Activated naive CD4-positive, alpha-beta T cell treated with anti-CD3 and anti-CD28 coated beads, Interleukin-2, amount 50 U/mL, for 72 hours (primary cell): ENCODE data around the gene ENPP4. TPM values are rescaled to one million over a fixed set of nuclear protein-coding genes. Genes with fewer than 3 reads are reported as not detected.
"Not testable (repeated sequence)": the region's sequence is repeated elsewhere in the genome, so short reads cannot be mapped to it uniquely, and the experiment has no call there.

ENCODE experiments used
- ATAC-seq, 2 donors: fragments of 150-1000 bp; cut with Tn5 transposase; 2 replicates each; pipeline ENCODE4 v1.10.0; 2021; ENCODE audit warnings: mild to moderate bottlenecking in 2 of 2, moderate library complexity in 2 of 2
- DNase-seq, 2 donors: peaks; one replicate each; pipeline ENCODE4 v3.0.0; 2021 to 2022; ENCODE audit warnings: low spot score in 2 of 2
- H3K27ac Mint-ChIP-seq, 2 donors: one replicate each; pipeline ENCODE4 v1.8.0; 2022; ENCODE audit warnings: mild to moderate bottlenecking in 2 of 2, mixed read lengths in 2 of 2
- H3K36me3 Mint-ChIP-seq, 2 donors: one replicate each; pipeline ENCODE4 v1.8.0; 2022; ENCODE audit warnings: mixed read lengths in 2 of 2
- H3K9me3 Mint-ChIP-seq, 2 donors: one replicate each; pipeline ENCODE4 v1.8.0; 2022; ENCODE audit warnings: mixed read lengths in 2 of 2
- total RNA-seq, 2 donors: library from RNA; stranded (reverse); gene quantifications; one replicate each; pipeline ENCODE4 v1.2.3, GENCODE V29; 2022

ENPP4 gene, protein sequence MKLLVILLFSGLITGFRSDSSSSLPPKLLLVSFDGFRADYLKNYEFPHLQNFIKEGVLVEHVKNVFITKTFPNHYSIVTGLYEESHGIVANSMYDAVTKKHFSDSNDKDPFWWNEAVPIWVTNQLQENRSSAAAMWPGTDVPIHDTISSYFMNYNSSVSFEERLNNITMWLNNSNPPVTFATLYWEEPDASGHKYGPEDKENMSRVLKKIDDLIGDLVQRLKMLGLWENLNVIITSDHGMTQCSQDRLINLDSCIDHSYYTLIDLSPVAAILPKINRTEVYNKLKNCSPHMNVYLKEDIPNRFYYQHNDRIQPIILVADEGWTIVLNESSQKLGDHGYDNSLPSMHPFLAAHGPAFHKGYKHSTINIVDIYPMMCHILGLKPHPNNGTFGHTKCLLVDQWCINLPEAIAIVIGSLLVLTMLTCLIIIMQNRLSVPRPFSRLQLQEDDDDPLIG
- total RNA-seq, result 10 to 100 TPM in 1 of 2 donors, 1 to 10 TPM in 1; 6.3 to 12.5 TPM

DNA sequence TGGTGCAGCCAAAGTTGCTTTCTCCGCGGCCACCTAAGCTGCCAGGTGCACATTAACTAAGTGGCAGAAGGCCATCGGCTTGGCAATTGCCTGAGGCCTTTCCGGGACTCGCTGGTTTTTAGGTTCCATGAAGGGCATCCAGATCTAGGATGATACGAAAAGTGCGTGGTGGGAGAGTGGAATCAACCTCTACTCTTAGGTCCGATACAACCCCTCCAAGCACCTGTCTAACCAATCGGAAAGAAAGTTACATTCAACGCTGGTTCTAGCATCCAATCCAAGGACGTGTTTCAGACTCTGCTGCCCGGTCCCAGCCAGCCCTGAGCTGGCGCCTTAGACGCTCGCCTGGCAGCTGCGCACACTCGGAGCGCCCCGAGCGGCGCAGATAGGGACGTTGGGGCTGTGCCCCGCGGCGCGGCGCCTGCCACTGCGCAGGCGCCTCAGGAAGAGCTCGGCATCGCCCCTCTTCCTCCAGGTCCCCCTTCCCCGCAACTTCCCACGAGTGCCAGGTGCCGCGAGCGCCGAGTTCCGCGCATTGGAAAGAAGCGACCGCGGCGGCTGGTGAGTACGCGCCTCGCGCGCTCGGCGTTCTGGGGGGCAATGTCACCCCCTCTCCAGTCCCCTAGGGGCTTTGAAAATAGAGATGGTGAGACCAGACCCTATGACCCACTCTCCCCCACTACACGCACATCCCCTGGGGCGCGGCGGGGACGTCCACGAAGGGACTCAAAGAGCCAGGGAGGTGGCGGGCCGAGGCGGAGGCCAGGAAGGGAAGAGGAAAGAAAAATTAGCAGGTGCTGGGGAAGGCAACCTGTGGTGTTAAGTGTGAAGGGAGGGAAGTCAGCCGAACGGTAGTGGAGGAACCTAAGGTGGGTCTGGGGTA, at the start of gene ENPP4:
TSS of gene ENPP4 (plus strand) at position 361 of the 883 bp plus-strand sequence. CDS start 9,595 bp downstream, outside the sequence.
- Mint-ChIP-seq H3K9me3 (no peaks in the 10 kb centered on the region), H3K36me3 (peaks cover 4 to 6% of the 10 kb centered on the region in 2 donors), H3K27ac (peak within 1 kb of the TSS; percentile 90 to 95)
- DNase-seq (peak; percentile 91 to 95), ATAC-seq (peak; percentile 99 to 100)

DNA sequence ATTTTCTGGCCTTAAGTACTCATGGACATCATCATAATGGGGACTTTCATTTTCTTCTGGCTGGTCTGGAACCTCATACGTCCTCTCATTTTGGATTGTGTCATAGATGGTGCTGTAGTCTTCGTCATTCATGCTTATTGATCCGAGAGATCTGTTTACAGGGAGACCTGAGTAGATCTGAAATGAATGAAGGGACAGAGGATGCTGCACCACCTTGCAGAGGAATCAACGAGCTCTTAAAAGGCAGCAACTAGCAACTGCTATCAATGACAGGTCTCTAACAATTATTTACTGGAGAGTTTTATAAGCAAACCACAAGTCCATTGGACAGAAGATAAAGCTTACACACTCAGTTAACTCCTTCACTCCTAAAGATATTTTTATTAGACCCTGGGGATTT, 49.7 kb upstream of the ENPP4 start:
- H3K36me3 Mint-ChIP-seq, result no peaks in the 10 kb centered on the region
- H3K9me3 Mint-ChIP-seq, result no peaks in the 10 kb centered on the region
- no peak for ATAC-seq
- no peak for DNase-seq
- no peak overlapping the region for H3K27ac Mint-ChIP-seq

DNA sequence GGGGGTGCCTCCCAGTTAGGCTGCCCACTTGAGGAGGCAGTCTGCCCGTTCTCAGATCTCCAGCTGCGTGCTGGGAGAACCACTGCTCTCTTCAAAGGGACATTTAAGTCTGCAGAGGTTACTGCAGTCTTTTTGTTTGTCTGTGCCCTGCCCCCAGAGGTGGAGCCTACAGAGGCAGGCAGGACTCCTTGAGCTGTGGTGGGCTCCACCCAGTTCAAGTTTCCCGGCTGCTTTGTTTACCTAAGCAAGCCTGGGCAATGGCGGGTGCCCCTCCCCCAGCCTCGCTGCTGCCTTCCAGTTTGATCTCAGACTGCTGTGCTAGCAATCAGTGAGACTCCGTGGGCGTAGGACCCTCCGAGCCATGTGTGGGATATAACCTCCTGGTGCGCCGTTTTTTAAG, 44.1 kb upstream of the ENPP4 start:
- ATAC-seq, H3K27ac Mint-ChIP-seq, H3K9me3 Mint-ChIP-seq, H3K36me3 Mint-ChIP-seq, DNase-seq: not testable (repeated sequence)

DNA sequence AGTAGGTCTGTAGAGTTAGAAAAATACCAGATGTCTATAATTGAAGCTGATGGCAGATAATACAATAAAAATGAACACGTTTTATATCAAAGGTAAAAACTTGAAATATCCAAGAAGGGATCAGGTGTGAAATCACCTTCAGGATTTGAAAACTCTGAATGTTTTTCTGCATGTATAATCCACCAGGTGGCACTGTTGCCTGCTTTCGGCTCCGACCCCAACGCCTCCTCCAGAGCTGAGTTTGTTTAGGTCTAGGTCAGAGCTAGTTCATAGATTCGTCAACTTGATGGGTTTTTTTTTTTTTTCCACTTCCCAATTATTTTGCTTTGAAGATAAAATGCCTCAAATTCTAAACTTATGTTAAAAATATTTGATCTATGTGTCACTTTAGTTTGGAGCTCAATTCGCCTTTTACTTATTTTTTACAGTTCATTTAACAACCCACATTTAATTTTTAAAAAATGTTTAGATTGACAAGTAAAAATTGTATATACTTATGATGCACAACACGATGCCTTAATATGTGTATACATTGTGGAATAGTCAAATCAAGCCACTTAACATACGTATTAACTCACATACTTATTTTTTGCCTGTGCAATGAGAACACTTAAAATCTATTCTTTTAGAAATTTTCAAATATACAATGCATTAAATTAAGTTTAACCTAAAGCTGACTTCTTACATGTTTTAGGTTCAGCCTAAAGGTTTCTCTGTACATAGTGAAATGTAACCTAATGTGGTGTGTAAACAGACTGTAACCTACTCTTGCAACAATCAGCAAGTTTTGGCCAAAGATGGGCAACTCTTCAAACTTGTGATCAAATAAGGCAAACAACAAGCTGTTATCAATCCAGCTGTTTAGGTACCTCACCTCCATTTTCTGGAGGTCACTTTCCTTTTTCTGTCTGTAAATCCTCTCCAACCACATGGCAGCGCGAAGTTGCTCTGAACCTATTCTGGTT, 39.4 kb upstream of the ENPP4 start:
- peak; percentile 56 to 63 for ATAC-seq
- DNase-seq, result peak in 1 of 2 donors; percentile 48
- no peak overlapping the region for H3K27ac Mint-ChIP-seq
- peaks cover 7 to 8% of the 10 kb centered on the region in 2 donors for H3K9me3 Mint-ChIP-seq
- H3K36me3 Mint-ChIP-seq, result peaks cover 9 to 11% of the 10 kb centered on the region in 2 donors

DNA sequence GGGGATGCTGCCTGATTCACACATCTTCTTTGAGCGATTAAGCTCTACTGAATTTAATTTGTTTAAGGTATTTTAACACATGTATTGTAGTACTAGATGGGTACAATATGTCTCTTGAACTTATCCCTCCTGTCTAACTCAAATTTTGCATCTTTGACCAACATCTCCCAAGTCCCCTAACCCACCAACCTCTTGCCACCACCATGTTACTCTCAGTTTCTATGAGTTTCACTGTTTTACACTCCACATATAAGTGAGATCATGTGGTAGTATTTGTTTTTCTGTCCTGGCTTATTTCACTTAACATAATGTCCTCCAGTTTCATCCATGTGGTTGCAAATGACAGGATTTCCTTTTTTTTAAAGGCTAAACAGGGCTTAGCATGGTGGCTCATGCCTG, 38.7 kb upstream of the ENPP4 start:
- H3K27ac Mint-ChIP-seq, result no peak overlapping the region
- peaks cover 14 to 18% of the 10 kb centered on the region in 2 donors for H3K36me3 Mint-ChIP-seq
- peaks cover 12 to 15% of the 10 kb centered on the region in 2 donors for H3K9me3 Mint-ChIP-seq
- ATAC-seq, result no peak
- no peak for DNase-seq

DNA sequence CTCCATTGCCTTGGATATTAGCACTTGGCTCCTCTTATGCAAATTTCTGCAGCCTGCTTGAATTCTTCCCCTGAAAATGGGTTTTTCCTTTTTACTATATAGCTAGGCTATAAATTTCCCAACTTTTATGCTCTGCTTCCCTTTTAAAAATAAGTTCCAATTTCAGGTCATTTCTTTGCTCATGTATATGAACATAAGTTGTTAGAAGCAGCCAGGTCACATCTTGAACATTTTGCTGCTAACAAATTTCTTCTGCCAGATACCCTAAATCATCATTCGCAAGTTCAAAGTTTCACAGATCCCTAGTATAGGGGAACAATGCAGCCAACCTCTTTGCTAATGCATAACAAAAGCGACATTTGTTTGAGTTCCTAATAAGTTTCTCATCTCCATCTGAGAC, 34.5 kb upstream of the ENPP4 start:
- Mint-ChIP-seq H3K27ac (no peak overlapping the region), H3K9me3 (peaks cover 12 to 15% of the 10 kb centered on the region in 2 donors), H3K36me3 (peaks cover 14 to 25% of the 10 kb centered on the region in 2 donors)
- no peak for ATAC-seq
- DNase-seq, result no peak

DNA sequence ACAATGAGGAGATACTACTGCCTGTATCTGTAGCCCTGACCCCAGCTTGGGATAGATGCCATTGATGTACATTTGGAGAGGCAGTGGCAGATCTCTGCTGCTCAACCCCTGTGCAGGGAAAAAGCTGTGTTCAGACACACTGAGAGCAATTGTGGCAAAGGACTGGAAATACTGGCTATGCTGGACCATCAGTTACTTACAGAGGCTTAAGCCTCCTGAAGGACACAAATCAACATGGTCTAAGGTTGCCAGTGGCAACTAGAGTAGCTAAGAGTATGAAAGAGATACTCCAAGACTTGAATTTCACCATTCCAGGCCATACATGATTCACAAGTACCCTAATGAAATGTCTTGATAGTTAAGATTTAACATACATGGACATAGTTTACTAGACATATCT, 32.4 kb upstream of the ENPP4 start:
- no peak for ATAC-seq
- peaks cover 14 to 25% of the 10 kb centered on the region in 2 donors for H3K36me3 Mint-ChIP-seq
- H3K27ac Mint-ChIP-seq, result no peak overlapping the region
- peaks cover 12 to 15% of the 10 kb centered on the region in 2 donors for H3K9me3 Mint-ChIP-seq
- no peak for DNase-seq

DNA sequence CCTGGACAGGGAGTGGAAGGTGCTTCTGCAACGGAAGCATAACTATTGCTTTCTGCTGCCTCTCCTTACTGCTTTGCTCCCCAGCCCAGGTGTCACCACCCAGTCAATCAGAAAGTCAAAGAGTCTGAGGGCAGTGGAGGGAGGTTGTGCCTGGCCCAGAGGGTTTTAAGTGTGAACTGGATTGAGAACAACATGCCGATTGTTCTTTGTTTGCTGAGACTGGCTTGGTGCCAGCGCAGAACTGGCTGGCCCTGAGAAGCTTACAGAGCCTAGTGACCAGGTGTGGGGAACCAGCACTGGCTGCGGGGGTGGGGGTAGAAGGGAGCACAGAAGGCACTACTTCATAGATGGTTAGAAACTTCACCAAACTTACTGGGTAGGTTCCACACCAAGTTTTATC, 31.1 kb upstream of the ENPP4 start:
- ATAC-seq (no peak), DNase-seq (no peak)
- Mint-ChIP-seq H3K9me3 (peaks cover 12 to 15% of the 10 kb centered on the region in 2 donors), H3K36me3 (peaks cover 14 to 25% of the 10 kb centered on the region in 2 donors), H3K27ac (no peak overlapping the region)

DNA sequence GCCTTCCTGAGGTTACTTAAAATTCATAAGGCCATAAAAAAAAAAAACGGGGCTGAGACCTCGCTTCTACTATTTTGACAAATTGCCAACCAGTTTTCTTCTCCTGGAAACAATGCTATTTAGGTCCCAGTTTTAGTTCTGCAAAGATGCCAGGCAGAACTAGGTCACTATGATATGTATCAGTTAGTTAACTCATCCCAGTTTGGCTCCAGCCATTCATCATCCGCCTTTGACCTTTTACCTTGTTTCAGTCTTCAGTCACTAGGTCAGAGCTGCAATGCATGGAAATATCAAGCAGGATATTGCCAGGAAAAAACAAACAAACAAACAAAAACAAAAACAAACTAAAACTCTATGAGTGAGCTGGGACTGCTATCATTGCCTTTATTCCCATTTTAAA, 29.8 kb upstream of the ENPP4 start:
- H3K9me3 Mint-ChIP-seq, result peaks cover 10 to 11% of the 10 kb centered on the region in 2 donors

DNA sequence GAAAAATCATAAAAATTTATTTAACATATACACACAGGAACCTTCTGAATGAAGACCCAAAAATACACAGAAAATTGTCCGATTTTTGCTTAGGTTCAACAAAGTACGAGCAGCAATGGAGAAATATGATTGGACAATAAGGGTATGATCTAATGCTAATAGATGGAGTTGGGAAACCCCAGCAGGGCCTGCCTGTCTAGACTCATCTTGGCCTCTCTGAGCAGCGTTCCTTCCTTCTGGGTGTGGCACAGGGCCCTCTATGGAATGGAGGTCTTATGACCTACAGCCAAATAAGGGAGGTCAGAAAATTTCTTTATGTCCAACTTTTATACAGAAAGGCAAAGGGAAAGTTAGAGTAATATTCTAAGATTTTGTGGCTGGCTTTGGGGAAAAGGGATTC, 27.7 kb upstream of the ENPP4 start:
- Mint-ChIP-seq H3K9me3 (peaks cover 0 to 6% of the 10 kb centered on the region in 2 donors), H3K36me3 (no peaks in the 10 kb centered on the region), H3K27ac (no peak overlapping the region)
- no peak for DNase-seq
- peak in 1 of 2 donors; percentile 34 for ATAC-seq

More for the DNA sequence above, 29.8 kb upstream of the ENPP4 start:
- ATAC-seq (no peak), DNase-seq (no peak)
- Mint-ChIP-seq H3K27ac (no peak overlapping the region), H3K36me3 (peaks cover 10 to 18% of the 10 kb centered on the region in 2 donors)

DNA sequence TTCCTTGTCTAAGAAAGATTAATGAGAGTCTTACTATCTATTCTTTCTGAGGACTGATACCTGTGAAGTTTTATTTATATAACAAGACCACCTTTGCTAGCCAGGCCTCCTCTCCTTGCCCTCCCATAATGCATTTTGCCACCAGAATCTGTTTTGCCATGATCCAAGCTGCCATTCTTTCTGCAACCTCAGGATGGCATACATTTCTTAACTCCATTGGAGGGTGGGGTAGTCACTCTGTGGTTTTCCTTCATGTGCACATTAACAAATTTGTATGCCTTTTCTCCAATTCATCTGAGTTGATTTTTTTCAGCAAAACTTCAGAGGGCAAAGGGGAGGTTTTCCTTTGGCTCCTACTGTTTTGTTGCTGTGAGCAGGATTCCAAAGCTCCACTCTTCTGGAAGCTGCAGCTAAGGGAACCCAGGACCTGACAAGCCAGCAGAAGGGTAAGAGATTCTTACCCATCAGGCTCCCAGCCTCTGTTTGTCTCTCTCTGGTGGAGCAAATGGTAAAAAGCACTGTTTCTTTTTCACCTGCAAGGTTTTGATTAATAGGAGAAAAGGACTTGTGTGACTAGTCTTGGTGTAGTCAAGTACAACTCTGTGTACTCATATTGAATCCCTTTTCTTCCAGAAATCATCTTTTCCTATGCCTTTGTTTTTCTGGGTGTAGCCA, 26.2 kb upstream of the ENPP4 start:
- ATAC-seq (no peak), DNase-seq (no peak)
- Mint-ChIP-seq H3K27ac (no peak overlapping the region), H3K36me3 (no peaks in the 10 kb centered on the region), H3K9me3 (peaks cover 0 to 6% of the 10 kb centered on the region in 2 donors)

DNA sequence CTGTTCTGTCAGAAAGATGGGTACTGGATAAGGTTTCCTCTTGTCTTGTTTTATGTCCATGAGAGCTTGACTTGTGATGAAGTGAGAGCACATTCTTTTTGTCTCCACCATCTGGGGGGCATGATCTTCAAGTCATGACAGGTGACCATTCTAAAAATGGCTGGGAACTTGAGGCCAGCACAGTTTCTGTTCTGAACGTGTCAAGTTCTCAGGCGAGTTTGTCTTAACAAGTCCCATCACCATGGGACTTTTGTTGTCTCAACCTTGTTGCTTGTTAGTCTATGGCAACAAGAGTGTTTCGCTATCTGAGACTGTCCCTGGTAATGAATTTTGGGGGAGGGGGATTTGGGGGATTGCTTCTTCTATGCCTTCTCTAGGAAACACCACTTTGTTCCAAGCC, 25.6 kb upstream of the ENPP4 start:
- ATAC-seq (no peak), DNase-seq (no peak)
- H3K36me3 Mint-ChIP-seq, result no peaks in the 10 kb centered on the region
- peaks cover 0 to 6% of the 10 kb centered on the region in 2 donors for H3K9me3 Mint-ChIP-seq
- H3K27ac Mint-ChIP-seq, result no peak overlapping the region

DNA sequence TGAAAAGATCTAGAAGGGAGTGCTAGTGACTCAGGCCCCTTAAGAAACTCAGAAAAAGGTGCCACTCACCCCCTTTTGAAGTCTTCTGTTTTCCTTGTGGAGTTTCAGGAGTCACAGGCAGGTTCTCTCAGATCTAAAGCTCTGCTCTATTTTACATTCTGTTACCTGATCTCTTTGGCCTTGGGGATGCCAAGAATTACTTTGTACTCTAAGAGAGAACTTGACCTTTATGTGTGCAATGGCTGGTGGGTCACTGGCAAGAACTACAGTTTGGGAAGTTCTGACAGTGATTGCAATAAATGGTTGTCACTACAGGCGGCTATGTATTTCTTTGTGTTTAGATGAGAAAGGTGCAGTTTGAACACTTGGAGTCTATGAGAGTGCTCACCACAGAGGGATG, 24.2 kb upstream of the ENPP4 start:
- no peak overlapping the region for H3K27ac Mint-ChIP-seq
- ATAC-seq (peak; percentile 44 to 70), DNase-seq (no peak)
- H3K36me3 Mint-ChIP-seq, result peaks cover 0 to 8% of the 10 kb centered on the region in 2 donors
- H3K9me3 Mint-ChIP-seq, result peaks cover 0 to 6% of the 10 kb centered on the region in 2 donors

DNA sequence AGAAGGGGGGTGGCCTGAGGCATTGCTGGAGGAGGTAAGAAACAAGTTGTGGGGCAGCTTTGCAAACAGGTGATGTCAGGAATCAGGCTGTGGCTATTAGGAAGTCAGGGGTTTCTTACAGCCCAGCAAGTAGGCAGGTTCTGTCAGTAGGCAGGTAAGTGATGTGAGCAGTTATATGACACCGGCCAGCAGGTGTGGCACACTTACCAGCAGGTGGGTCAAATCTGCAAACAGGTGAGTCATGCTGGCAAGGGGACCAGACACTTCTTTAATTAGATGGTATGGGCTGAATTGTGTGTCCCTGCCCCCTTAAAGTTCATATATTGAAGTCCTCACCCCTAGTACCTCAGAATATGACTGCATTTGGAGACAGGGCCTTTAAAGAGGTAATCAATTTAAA, 16.4 kb upstream of the ENPP4 start:
- Mint-ChIP-seq H3K9me3 (peaks cover 9 to 11% of the 10 kb centered on the region in 2 donors), H3K36me3 (peaks cover 19 to 23% of the 10 kb centered on the region in 2 donors), H3K27ac (no peak overlapping the region)
- ATAC-seq, result no peak
- no peak for DNase-seq

DNA sequence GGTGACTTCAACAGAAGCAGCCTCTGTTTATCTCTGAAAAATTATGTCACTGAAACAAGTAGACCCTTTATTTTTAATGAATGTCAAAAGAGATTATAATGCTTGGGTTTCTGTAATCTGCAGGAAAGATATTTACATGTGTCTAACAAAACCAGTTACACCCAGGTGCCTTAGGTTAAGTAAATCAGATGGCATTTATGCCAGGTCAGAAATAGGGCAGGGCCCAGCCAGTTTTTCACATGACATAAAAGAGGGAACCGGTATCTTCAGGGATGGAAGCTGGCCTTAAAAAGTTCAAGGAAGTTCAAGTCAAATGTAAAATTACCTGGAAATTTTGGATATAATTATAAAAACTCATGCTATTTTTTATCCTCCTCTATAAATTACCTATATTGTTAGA, 14.2 kb upstream of the ENPP4 start:
- Mint-ChIP-seq H3K36me3 (peaks cover 28 to 39% of the 10 kb centered on the region in 2 donors), H3K27ac (no peak overlapping the region), H3K9me3 (peaks cover 9 to 14% of the 10 kb centered on the region in 2 donors)
- DNase-seq (no peak), ATAC-seq (no peak)
